ENCODE measurements around the gene STXBP6. TPM values are rescaled to one million over a fixed set of nuclear protein-coding genes. Genes with fewer than 3 reads are reported as not detected.

STXBP6 gene
- polyA plus RNA-seq, 1 donor (not counting 4 experiments of a cell fraction or from before 2014, with no cell fraction given): 1.4 TPM

DNA sequence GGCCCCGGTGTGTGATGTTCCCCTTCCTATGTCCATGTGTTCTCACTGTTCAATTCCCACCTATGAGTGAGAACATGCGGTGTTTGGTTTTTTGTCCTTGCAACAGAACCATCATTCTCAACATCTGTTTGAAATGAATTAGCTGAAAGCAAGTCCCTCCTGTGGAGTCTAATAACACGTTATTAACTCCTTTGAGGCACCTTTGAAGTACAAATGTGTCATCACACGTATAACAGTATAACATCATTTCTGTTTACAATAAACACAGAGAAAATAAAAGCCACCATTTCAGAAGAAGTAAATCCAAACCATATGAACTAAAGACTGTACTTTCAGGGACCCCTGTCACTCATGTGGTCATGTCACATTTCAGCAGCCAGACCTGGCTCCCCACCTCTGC, 198.5 kb downstream of the STXBP6 start:
- Histone ChIP-seq H3K36me3 (ENCODE audit: control insufficient read depth in 2 of 2, extremely low read depth in 1 of 2, insufficient read depth in 2 of 2, low read length in 2 of 2) (no peaks in the 10 kb centered on the region), H3K9me3 (ENCODE audit: control insufficient read depth, low read depth, low read length) (no peaks in the 10 kb centered on the region), H3K9ac (ENCODE audit: control insufficient read depth, extremely low read depth, insufficient read depth, low read length) (no peak overlapping the region), H3K4me3 (ENCODE audit: control insufficient read depth in 2 of 3, extremely low read depth in 1 of 3, insufficient read depth in 2 of 3, low read depth in 1 of 3, low read length in 3 of 3) (no peak overlapping the region), H3K79me2 (ENCODE audit: control insufficient read depth, insufficient read depth, low read length) (no peaks in the 10 kb centered on the region), H2AFZ (ENCODE audit: control insufficient read depth, low read length) (no peak overlapping the region), H4K20me1 (ENCODE audit: control insufficient read depth, extremely low read depth, insufficient read depth, low read length) (no peaks in the 10 kb centered on the region), H3K27ac (ENCODE audit: control insufficient read depth, insufficient read depth, low read length) (no peak overlapping the region), H3K27me3 (ENCODE audit: control insufficient read depth, extremely low read depth, insufficient read depth, low read length) (no peaks in the 10 kb centered on the region), H3K9me1 (ENCODE audit: control insufficient read depth, extremely low read depth, insufficient read depth, low read length) (no peaks in the 10 kb centered on the region), H3K4me2 (ENCODE audit: control insufficient read depth, extremely low read depth, insufficient read depth, low read depth, low read length) (no peak overlapping the region), H3K4me1 (ENCODE audit: control insufficient read depth, extremely low read depth, insufficient read depth, low read length) (no peaks in the 10 kb centered on the region)
- dilution Hi-C loops (cut with MboI; ENCODE audit: extremely low pct_ligation_motif_present, low sequenced_read_pairs): no loop called here
- DNase-seq (ENCODE audit: low read depth, low spot score) (no peak), FAIRE-seq (no peak)
- TF ChIP-seq EZH2 (IDR thresholded peaks at IDR 0.05; ENCODE audit: low read length): no peak
- TF ChIP-seq, protein P1, sequence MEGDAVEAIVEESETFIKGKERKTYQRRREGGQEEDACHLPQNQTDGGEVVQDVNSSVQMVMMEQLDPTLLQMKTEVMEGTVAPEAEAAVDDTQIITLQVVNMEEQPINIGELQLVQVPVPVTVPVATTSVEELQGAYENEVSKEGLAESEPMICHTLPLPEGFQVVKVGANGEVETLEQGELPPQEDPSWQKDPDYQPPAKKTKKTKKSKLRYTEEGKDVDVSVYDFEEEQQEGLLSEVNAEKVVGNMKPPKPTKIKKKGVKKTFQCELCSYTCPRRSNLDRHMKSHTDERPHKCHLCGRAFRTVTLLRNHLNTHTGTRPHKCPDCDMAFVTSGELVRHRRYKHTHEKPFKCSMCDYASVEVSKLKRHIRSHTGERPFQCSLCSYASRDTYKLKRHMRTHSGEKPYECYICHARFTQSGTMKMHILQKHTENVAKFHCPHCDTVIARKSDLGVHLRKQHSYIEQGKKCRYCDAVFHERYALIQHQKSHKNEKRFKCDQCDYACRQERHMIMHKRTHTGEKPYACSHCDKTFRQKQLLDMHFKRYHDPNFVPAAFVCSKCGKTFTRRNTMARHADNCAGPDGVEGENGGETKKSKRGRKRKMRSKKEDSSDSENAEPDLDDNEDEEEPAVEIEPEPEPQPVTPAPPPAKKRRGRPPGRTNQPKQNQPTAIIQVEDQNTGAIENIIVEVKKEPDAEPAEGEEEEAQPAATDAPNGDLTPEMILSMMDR (optimal IDR thresholded peaks at IDR 0.05 in 1 of 3, IDR thresholded peaks at IDR 0.05 in 1 of 3, conservative IDR thresholded peaks at IDR 0.05 in 1 of 3; ENCODE audit: extremely low read depth in 1 of 3, insufficient read depth in 2 of 3, low read length in 3 of 3): no peak

DNA sequence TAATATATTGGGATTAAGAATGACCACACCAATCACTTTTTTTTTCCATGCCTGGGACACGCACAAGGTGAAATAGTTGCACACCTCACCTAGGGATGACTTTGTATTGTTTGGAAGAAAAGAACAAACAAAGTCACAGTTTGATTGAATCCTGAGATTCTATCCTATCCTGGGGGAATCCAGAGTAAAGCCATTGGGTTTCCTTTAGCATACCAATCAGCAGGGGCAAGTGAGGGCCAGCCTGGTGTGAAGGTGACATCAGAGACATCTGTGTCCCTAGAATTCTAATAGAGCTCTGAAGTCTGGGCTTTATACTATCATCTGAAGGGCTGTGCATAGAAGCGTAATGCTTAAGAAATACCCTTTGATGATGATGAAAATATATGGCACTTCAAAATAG, 199.9 kb downstream of the STXBP6 start:
- dilution Hi-C loops (cut with MboI; ENCODE audit: extremely low pct_ligation_motif_present, low sequenced_read_pairs): no loop called here
- Histone ChIP-seq H3K27me3 (ENCODE audit: control insufficient read depth, extremely low read depth, insufficient read depth, low read length) (no peaks in the 10 kb centered on the region), H3K27ac (ENCODE audit: control insufficient read depth, insufficient read depth, low read length) (no peak overlapping the region), H3K9ac (ENCODE audit: control insufficient read depth, extremely low read depth, insufficient read depth, low read length) (no peak overlapping the region), H4K20me1 (ENCODE audit: control insufficient read depth, extremely low read depth, insufficient read depth, low read length) (no peaks in the 10 kb centered on the region), H3K4me3 (ENCODE audit: control insufficient read depth in 2 of 3, extremely low read depth in 1 of 3, insufficient read depth in 2 of 3, low read depth in 1 of 3, low read length in 3 of 3) (no peak overlapping the region), H3K36me3 (ENCODE audit: control insufficient read depth in 2 of 2, extremely low read depth in 1 of 2, insufficient read depth in 2 of 2, low read length in 2 of 2) (no peaks in the 10 kb centered on the region), H2AFZ (ENCODE audit: control insufficient read depth, low read length) (no peak overlapping the region), H3K9me3 (ENCODE audit: control insufficient read depth, low read depth, low read length) (no peaks in the 10 kb centered on the region), H3K79me2 (ENCODE audit: control insufficient read depth, insufficient read depth, low read length) (no peaks in the 10 kb centered on the region), H3K4me2 (ENCODE audit: control insufficient read depth, extremely low read depth, insufficient read depth, low read depth, low read length) (no peak overlapping the region), H3K9me1 (ENCODE audit: control insufficient read depth, extremely low read depth, insufficient read depth, low read length) (no peaks in the 10 kb centered on the region), H3K4me1 (ENCODE audit: control insufficient read depth, extremely low read depth, insufficient read depth, low read length) (no peaks in the 10 kb centered on the region)
- FAIRE-seq (no peak), DNase-seq (ENCODE audit: low read depth, low spot score) (no peak)
- no peak for TF ChIP-seq EZH2 (IDR thresholded peaks at IDR 0.05; ENCODE audit: low read length)
- TF ChIP-seq, protein P1 (optimal IDR thresholded peaks at IDR 0.05 in 1 of 3, IDR thresholded peaks at IDR 0.05 in 1 of 3, conservative IDR thresholded peaks at IDR 0.05 in 1 of 3; ENCODE audit: extremely low read depth in 1 of 3, insufficient read depth in 2 of 3, low read length in 3 of 3): no peak
